GM18519 (cell line): ENCODE measurements around the gene KXD1.
"Not testable (repeated sequence)": the region's sequence is repeated elsewhere in the genome, so short reads cannot be mapped to it uniquely, and the experiment has no call there.

ENCODE experiments used
- ATAC-seq: cut with Tn5 transposase; IDR thresholded peaks from one replicate; pipeline ENCODE4 v1.9.1; 2021; ENCODE audit warnings: mild to moderate bottlenecking, moderate library complexity; ENCODE audit not compliant: unreplicated experiment, low FRiP score

KXD1 gene

GRCh38 chr19:18597809-18598660 is 40.4 kb downstream of the KXD1 start:
- no peak for ATAC-seq

GRCh38 chr19:18599485-18599884 is 41.8 kb downstream of the KXD1 start:
- ATAC-seq, result no peak

GRCh38 chr19:18600692-18601397 is 43.2 kb downstream of the KXD1 start:
- not testable (repeated sequence) for ATAC-seq

GRCh38 chr19:18601875-18602274 is 44.2 kb downstream of the KXD1 start:
- ATAC-seq, result no peak

- no peak for ATAC-seq
These were observed 45.7 kb downstream of the KXD1 start for GRCh38 chr19:18603255-18603957.

GRCh38 chr19:18603958-18604819 is 46.5 kb downstream of the KXD1 start:
- no peak for ATAC-seq

GRCh38 chr19:18604820-18605159 is 47.1 kb downstream of the KXD1 start:
- no peak for ATAC-seq

- ATAC-seq, result no peak
These were observed 47.5 kb downstream of the KXD1 start for GRCh38 chr19:18605196-18605545.

- no peak for ATAC-seq
These were observed 48.0 kb downstream of the KXD1 start for GRCh38 chr19:18605546-18606280.

GRCh38 chr19:18606281-18607225 is 48.9 kb downstream of the KXD1 start, which contains the start of gene CRLF1:
Gene CRLF1 (minus strand): TSS chr19:18606799. CDS start chr19:18606656, 143 bp downstream.
- no peak for ATAC-seq

GRCh38 chr19:18607226-18608101 is 49.8 kb downstream of the KXD1 start:
- ATAC-seq, result no peak

GRCh38 chr19:18608102-18608804 is 50.6 kb downstream of the KXD1 start:
- no peak for ATAC-seq

GRCh38 chr19:18608805-18609716 is 51.4 kb downstream of the KXD1 start:
- ATAC-seq, result no peak

GRCh38 chr19:18609717-18610051 is 52.0 kb downstream of the KXD1 start:
- ATAC-seq, result no peak

- ATAC-seq, result no peak
These were observed 52.5 kb downstream of the KXD1 start for GRCh38 chr19:18610245-18610555.

GRCh38 chr19:18610556-18611326 is 53.1 kb downstream of the KXD1 start:
- ATAC-seq, result no peak
